Activated CD4-positive, alpha-beta T cell treated with anti-CD3 and anti-CD28 coated beads for 36 hours (primary cell): Measurements from ENCODE around the gene DGCR2. TPM values are rescaled to one million over a fixed set of nuclear protein-coding genes. Genes with fewer than 3 reads are reported as not detected.

Experiments
- ATAC-seq: fragments of 200-7000 bp; cut with Tn5 transposase; one replicate; pipeline ENCODE4 v1.10.0; 2021; ENCODE audit warnings: mild to moderate bottlenecking, moderate library complexity
- CTCF ChIA-PET: fragments of 350-600 bp; sonication (Branson Sonifier 250); formaldehyde crosslinking; loops from one replicate; lab custom pipeline; 2021; ENCODE audit warnings: antibody characterized with exemption; lab: Charles Lee
- POLR2A ChIA-PET: fragments of 350-600 bp; sonication (Branson Sonifier 250); formaldehyde crosslinking; loops from one replicate; lab custom pipeline; 2021; ENCODE audit warnings: antibody characterized with exemption, inconsistent platforms; lab: Charles Lee
- DNase-seq: peaks from one replicate; pipeline ENCODE4 v3.0.0-alpha.2; 2020
- H3K27ac Mint-ChIP-seq: one replicate; pipeline ENCODE4 v1.8.0; 2021; ENCODE audit warnings: mixed read lengths
- H3K27me3 Mint-ChIP-seq: one replicate; pipeline ENCODE4 v1.8.0; 2021; ENCODE audit warnings: mixed read lengths
- H3K36me3 Mint-ChIP-seq: one replicate; pipeline ENCODE4 v1.8.0; 2021; ENCODE audit warnings: low read depth, mixed read lengths
- H3K4me1 Mint-ChIP-seq: one replicate; pipeline ENCODE4 v1.8.0; 2021; ENCODE audit warnings: mixed read lengths
- H3K4me3 Mint-ChIP-seq: one replicate; pipeline ENCODE4 v1.8.0; 2021; ENCODE audit warnings: mild to moderate bottlenecking, moderate library complexity, mixed read lengths
- H3K9me3 Mint-ChIP-seq: one replicate; pipeline ENCODE4 v1.8.0; 2021; ENCODE audit warnings: low read depth, mixed read lengths
- intact Hi-C, 2 experiments: fragments of 100-400 bp; cut with DNase I in 1 of 2; cut with micrococcal nuclease in 1 of 2; formaldehyde crosslinking; loops; one replicate each; pipeline versions ENCODE4 v1.14.2 to v1.15.1; 2022 to 2024; cut with DNase I, micrococcal nuclease
- total RNA-seq, 2 experiments: library from RNA; stranded (reverse); gene quantifications; one replicate each; pipeline ENCODE4 v1.2.3, GENCODE V29; 2021

DGCR2 gene
- total RNA-seq, 2 experiments from 2014 or later, result 23.7 to 27.5 TPM

DNA sequence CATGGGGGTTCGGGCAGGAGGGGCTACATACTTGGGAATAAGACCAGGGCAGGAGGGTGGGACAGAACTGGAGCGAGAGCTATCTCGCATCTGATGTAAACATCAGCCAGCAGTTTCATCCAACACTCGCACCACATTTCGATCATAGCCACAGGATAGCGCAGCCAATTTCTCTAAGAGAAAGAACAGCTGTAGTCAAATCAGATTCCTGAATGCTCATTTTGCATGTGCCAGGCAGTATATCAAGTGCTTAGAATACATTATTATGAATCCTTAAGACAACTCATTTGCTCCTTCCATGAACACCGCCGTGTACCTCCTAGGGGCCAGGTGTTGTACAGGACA lies 14.5 kb downstream of the DGCR2 start:
- Mint-ChIP-seq H3K27me3 (no peaks in the 10 kb centered on the region), H3K36me3 (no peaks in the 10 kb centered on the region), H3K4me3 (no peak overlapping the region), H3K27ac (peak overlapping the region; percentile 74), H3K4me1 (peaks cover 68% of the 10 kb centered on the region), H3K9me3 (no peaks in the 10 kb centered on the region)
- no peak for DNase-seq
- ATAC-seq, result no peak
- intact Hi-C loops, result loop anchor here (2.0 to 10.0 kb wide), 5 partner anchors 15 to 187 kb away; partner anchors contain the start of genes CLTCL1 (in 2 of the 2), ESS2 (in 1 of the 2) and SLC25A1 (in 1 of the 2)
- POLR2A ChIA-PET, result interaction anchor here (0.5 kb wide), 1 partner anchor 397 kb away, joined by 3 read pairs; no protein-coding TSS in a partner anchor
- CTCF ChIA-PET, result interaction anchor here (0.6 to 1.8 kb wide), 5 partner anchors 8 to 71 kb away, joined by 3 to 7 read pairs (median 4); partner anchors contain the start of genes ESS2 and SLC25A1

DNA sequence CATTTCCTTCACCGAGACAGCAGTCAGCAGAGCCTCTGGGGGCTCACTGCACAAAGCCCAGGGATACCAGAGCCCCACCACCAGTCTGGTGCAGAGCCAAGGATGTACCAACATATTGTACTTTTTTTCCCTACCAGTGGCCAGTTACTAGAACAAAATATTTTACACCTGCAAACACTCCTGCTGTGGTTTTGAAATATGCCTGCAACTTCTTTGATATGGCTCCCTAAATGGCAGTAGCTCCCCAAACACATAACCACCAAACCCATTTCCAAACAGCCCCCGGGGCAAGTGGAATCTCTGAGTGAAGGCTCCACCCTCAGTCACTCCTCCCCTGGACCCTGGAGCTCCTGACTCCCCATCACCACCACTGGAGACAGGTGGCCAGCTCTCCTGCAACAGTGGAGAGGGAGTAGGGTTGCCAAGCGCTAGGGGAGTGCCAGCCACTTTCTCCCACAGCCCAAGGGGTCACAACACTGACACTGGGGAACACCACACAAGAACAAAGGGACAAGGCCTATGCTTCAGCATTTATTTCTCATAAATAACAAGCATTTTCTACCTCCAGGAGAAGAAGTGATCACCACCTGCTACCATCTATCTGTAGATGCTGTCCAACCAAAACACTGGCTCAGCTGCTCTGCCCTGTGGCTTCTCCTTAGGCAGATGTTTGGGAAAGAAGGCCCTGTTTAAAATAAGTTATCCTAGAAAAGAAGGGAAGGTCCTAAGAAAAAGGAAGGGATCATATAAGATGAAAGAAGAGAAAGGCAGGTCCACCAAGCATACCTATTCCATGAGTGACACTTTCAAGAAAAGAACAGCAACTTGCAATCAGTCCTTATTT lies 15.1 kb downstream of the DGCR2 start:
- DNase-seq (no peak), ATAC-seq (no peak)
- Mint-ChIP-seq H3K4me3 (no peak overlapping the region), H3K4me1 (peaks cover 66% of the 10 kb centered on the region), H3K36me3 (peaks cover under 1% of the 10 kb centered on the region), H3K27me3 (no peaks in the 10 kb centered on the region), H3K27ac (no peak overlapping the region), H3K9me3 (no peaks in the 10 kb centered on the region)
- ChIA-PET POLR2A (no interaction called here), CTCF (interaction anchor here (0.6 to 1.8 kb wide), 8 partner anchors 8 to 372 kb away, joined by 3 to 7 read pairs (median 4); partner anchors contain the start of genes ESS2 and UFD1)
- intact Hi-C loops, result loop anchor here (5.0 to 10.0 kb wide), 3 partner anchors 70 to 188 kb away; partner anchors contain the start of genes CLTCL1 (in 2 of the 2) and SLC25A1 (in 1 of the 2)

DNA sequence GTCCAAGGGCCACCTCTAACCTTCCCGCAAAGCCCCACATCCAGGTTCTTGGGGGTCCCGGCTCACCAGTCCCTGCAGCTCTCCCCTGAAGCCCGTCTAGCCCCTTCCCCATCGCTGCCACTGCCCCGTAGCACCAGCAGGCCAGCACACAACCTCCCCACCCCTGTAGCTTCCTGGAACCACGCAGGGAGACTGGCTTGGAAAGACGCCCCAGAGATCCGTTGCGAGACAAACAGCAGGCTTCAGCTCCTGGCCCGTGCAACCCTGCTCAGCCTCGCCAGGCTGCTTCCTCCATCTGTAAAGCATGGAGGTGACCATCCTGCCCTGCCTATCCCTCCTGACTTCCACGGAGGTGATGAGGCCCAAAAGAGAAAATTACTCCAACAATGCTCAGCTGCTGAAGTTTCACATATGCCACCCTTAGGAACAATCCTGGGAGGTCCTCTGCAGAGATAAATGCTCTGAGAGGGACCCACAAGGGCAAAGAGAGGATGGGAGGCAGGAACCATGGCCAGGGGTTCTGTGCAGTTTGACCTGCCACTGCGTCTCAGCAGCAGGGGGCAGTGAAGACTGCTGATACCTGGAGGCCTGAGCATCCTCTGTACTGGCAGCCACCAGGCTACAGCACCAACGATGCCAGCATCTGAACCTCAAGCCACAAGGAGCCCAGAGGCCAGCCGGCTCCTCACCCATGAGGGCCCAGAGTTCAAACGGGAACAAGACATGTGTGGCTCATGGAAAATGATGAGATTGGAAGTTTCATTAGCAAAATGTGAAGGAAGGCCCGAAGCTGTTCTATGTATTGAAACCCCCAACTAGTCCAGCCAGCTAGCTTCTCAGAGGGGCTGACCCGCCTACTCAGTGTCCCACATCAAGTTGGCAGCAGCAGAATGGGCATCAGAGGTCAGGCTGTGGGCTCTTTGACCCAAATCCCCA lies 16.1 kb downstream of the DGCR2 start:
- H3K27me3 Mint-ChIP-seq, result no peaks in the 10 kb centered on the region
- H3K27ac Mint-ChIP-seq, result peak overlapping the region; percentile 33
- H3K4me1 Mint-ChIP-seq, result peaks cover 65% of the 10 kb centered on the region
- peaks cover 5% of the 10 kb centered on the region for H3K36me3 Mint-ChIP-seq
- no peak overlapping the region for H3K4me3 Mint-ChIP-seq
- POLR2A ChIA-PET, result no interaction called here
- no peaks in the 10 kb centered on the region for H3K9me3 Mint-ChIP-seq
- peak; percentile 45 for ATAC-seq
- intact Hi-C loops, result loop anchor here (5.0 to 10.0 kb wide), 3 partner anchors 71 to 189 kb away; partner anchors contain the start of genes CLTCL1 (in 2 of the 2) and SLC25A1 (in 1 of the 2)
- CTCF ChIA-PET, result interaction anchor here (0.6 to 1.4 kb wide), 6 partner anchors 9 to 373 kb away, joined by 3 to 5 read pairs (median 3); partner anchors contain the start of gene UFD1
- DNase-seq, result peak; percentile 67

DNA sequence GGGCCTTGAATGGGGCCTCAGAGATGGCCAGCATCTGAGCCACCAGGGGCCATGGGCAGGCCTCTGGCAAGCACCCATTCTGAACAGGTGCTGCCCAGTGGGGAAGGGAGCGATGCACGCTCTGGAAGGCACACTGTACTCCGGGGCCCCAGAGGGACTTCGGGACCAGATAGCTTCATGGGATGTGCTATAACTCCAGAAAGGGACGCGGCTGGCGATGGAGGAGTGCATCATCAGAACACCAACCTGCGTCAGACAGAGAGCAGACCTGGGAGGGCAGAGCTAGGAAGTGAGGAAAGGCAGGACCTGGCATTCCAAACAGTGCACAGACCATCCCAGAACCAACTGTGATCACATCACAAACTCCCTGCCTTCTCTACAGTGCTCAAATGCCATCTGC lies 16.8 kb downstream of the DGCR2 start:
- Mint-ChIP-seq H3K9me3 (no peaks in the 10 kb centered on the region), H3K4me3 (no peak overlapping the region), H3K27me3 (no peaks in the 10 kb centered on the region), H3K4me1 (peaks cover 60% of the 10 kb centered on the region), H3K27ac (no peak overlapping the region), H3K36me3 (peaks cover 5% of the 10 kb centered on the region)
- ChIA-PET CTCF (interaction anchor here (1.0 to 1.4 kb wide), 2 partner anchors 10 to 56 kb away, joined by 3 read pairs; no protein-coding TSS in a partner anchor), POLR2A (no interaction called here)
- DNase-seq (no peak), ATAC-seq (no peak)
- intact Hi-C loops, result loop anchor here (5.0 to 10.0 kb wide), 3 partner anchors 72 to 189 kb away; partner anchors contain the start of genes CLTCL1 (in 2 of the 2) and SLC25A1 (in 1 of the 2)

DNA sequence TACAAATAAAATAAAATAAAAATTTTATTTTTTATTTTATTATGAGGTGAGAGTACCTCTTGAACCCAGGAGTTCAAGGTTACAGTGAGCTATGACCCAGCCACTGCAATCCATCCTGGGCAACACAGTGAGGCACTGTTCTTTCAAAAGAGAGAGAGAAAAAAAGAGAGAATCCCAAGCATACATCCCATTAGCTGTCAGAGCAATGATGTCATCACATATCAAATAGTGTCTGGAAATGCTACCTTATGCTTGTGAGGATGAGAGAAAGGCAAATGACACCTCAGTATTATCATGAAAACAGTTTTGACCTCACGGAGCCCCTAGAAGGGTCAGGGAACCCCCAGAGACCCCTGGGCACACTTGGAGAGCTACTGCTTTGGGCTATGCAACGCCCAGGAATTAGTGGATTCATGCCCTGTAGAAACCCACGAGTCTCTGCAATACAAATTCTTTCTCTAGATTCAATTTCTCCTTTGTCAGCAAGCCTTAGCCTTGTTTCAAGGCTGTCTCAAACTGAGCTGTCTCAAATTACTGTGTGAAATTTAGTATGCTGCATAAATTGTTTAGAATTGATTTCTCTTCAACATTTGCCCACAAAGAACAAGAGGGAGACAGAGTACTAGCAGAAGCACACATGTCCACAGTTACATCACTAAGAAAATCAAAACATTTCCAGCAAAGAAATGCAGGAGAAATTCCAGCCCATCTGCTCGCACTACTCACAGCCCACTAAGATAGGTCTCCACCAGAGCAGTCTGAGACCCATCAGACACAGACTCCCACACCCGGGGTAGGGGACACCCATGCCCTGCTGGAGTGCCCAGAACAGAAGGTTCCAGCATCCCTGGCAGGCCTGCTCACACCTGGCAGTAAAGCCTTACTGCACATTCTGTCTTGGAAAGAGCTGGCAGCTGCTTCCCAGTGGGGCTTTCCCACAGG lies 18.1 kb downstream of the DGCR2 start:
- ATAC-seq, result no peak
- H3K27ac Mint-ChIP-seq, result no peak overlapping the region
- intact Hi-C loops, result loop anchor here in 1 of 2 experiments (10.0 kb wide), 1 partner anchor 191 kb away; the partner anchor contains the start of gene CLTCL1
- H3K4me1 Mint-ChIP-seq, result peaks cover 52% of the 10 kb centered on the region
- no peaks in the 10 kb centered on the region for H3K9me3 Mint-ChIP-seq
- CTCF ChIA-PET, result interaction anchor here (0.5 to 1.4 kb wide), 5 partner anchors 11 to 429 kb away, joined by 3 to 4 read pairs (median 3); no protein-coding TSS in a partner anchor
- no peak overlapping the region for H3K4me3 Mint-ChIP-seq
- POLR2A ChIA-PET, result no interaction called here
- no peak for DNase-seq
- H3K27me3 Mint-ChIP-seq, result no peaks in the 10 kb centered on the region
- peaks cover 5% of the 10 kb centered on the region for H3K36me3 Mint-ChIP-seq

DNA sequence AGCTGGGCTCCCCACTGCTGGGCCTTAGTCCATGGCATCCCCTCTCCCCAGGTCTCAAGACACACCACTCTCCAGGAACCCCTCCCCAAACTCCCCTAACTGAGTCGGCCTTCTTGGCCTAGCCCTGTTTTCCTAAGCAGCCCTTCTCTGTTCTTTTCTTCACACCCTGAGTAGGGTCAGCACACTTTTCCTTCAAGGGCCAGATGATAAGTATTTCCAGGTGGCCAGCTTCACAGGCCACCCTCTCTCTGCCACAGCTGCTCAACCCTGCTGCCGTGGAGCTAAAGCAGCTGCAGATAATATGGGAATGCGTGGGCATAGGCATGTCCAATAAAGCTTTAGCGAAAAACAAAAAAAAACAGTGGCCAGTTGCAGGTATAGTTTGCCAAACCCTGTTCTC lies 24.1 kb downstream of the DGCR2 start:
- peaks cover 7% of the 10 kb centered on the region for H3K36me3 Mint-ChIP-seq
- no peaks in the 10 kb centered on the region for H3K9me3 Mint-ChIP-seq
- H3K27me3 Mint-ChIP-seq, result no peaks in the 10 kb centered on the region
- CTCF ChIA-PET, result no interaction called here
- POLR2A ChIA-PET, result interaction anchor here (0.7 kb wide), 1 partner anchor 28 kb away, joined by 3 read pairs; no protein-coding TSS in a partner anchor
- ATAC-seq (no peak), DNase-seq (no peak)
- intact Hi-C loops, result loop anchor here in 1 of 2 experiments (5.0 kb wide), 1 partner anchor 144 kb away; no protein-coding TSS in a partner anchor
- no peak overlapping the region for H3K4me3 Mint-ChIP-seq
- peaks cover 25% of the 10 kb centered on the region for H3K4me1 Mint-ChIP-seq
- no peak overlapping the region for H3K27ac Mint-ChIP-seq

DNA sequence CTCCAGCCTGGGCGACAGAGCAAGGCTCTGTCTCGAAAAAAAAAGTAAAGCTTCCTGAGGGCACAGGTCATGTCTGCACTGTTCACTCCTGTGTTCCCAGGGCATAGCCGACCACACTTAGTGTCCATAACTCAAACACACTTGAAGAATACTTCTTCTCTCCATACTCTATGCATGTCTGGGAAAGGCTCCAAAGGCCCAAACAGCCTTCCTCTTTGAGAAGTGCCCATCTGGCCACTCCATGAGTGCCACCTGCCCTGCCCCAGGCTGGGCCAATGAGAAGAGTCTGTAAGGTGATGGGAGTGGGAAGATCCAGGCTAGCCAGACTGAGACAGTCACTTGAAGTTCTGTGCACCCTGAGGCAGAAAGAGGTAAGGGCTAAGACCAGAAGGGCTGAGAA lies 24.7 kb downstream of the DGCR2 start:
- H3K27me3 Mint-ChIP-seq, result no peaks in the 10 kb centered on the region
- H3K4me1 Mint-ChIP-seq, result peaks cover 25% of the 10 kb centered on the region
- POLR2A ChIA-PET, result interaction anchor here (0.7 kb wide), 1 partner anchor 27 kb away, joined by 3 read pairs; no protein-coding TSS in a partner anchor
- H3K9me3 Mint-ChIP-seq, result no peaks in the 10 kb centered on the region
- peaks cover 9% of the 10 kb centered on the region for H3K36me3 Mint-ChIP-seq
- intact Hi-C loops, result loop anchor here in 1 of 2 experiments (5.0 kb wide), 1 partner anchor 145 kb away; no protein-coding TSS in a partner anchor
- no peak for ATAC-seq
- no peak overlapping the region for H3K4me3 Mint-ChIP-seq
- H3K27ac Mint-ChIP-seq, result no peak overlapping the region
- DNase-seq, result no peak
- CTCF ChIA-PET, result no interaction called here

DNA sequence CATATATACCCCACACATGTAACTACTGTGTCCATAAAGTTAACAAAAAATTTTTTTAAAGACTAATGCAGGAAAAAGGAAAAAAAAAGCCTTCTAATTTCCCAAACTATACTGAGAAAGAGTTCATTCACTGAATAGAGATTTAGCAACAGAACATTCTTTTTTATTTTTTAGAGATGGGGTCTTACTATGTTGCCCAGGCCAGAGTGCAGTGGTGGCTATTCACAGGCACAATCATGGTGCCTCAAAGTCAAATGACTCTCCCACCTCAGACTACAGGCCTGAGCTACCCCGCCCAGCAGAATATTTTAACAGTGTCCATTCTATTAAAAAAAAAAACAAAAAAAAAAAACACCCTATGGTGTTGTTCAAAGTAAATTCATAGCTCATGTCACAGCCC lies 25.7 kb downstream of the DGCR2 start:
- intact Hi-C loops, result loop anchor here in 1 of 2 experiments (5.0 kb wide), 1 partner anchor 146 kb away; no protein-coding TSS in a partner anchor
- H3K9me3 Mint-ChIP-seq, result no peaks in the 10 kb centered on the region
- POLR2A ChIA-PET, result no interaction called here
- CTCF ChIA-PET, result no interaction called here
- DNase-seq (no peak), ATAC-seq (no peak)
- H3K27ac Mint-ChIP-seq, result no peak overlapping the region
- no peaks in the 10 kb centered on the region for H3K27me3 Mint-ChIP-seq
- H3K36me3 Mint-ChIP-seq, result peaks cover 6% of the 10 kb centered on the region
- H3K4me1 Mint-ChIP-seq, result peaks cover 20% of the 10 kb centered on the region
- no peak overlapping the region for H3K4me3 Mint-ChIP-seq

DNA sequence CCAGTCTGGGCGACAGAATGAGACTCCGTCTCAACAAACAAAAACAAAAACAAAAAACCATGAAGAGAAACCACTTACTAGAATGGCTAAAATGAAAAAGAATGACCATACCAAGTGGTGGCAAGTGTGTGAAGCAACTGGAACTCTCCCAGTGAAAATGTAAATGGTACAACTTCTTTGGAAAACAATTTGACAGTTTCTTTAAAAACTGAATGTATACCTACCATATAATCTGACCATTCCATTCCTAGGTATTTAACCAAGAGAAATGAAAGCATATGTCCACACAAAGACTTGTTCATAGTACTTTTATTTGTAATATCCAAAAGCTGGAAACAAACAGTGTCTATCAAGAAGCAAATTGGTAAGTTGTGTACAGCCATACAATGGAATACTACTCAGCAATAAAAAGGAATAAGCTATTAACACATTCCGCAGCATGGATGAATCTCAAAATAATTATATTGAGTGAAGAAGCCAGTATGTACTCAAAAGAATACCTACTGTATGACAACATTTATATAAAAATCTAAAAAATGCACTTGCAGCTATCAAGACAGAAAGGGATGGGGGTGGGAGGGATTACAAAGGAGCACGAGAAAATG lies 27.7 kb downstream of the DGCR2 start:
- ChIA-PET CTCF (no interaction called here), POLR2A (no interaction called here)
- no peak for ATAC-seq

More for the DNA sequence above, 27.7 kb downstream of the DGCR2 start:
- intact Hi-C loops, result no loop called here
- Mint-ChIP-seq H3K9me3 (no peaks in the 10 kb centered on the region), H3K4me3 (no peak overlapping the region), H3K27ac (no peak overlapping the region), H3K27me3 (no peaks in the 10 kb centered on the region), H3K36me3 (peaks cover 6% of the 10 kb centered on the region), H3K4me1 (peaks cover 18% of the 10 kb centered on the region)
- no peak for DNase-seq
